Osteoblast (primary cell): ENCODE data around the gene DSTN. TPM values are rescaled to one million over a fixed set of nuclear protein-coding genes. Genes with fewer than 3 reads are reported as not detected.

Source experiments
- DNase-seq: peaks from one replicate; pipeline ENCODE4 v3.0.0; 2011; ENCODE audit warnings: low spot score, mixed read lengths; ENCODE audit not compliant: insufficient read length; ENCODE audit errors: missing footprints
- H2AFZ ChIP-seq: 2 replicates; pipeline ENCODE4 v1.6.0; 2011; ENCODE audit warnings: mild to moderate bottlenecking, low read length
- H3K27ac ChIP-seq: 2 replicates; pipeline ENCODE4 v1.5.1; 2011; ENCODE audit warnings: mild to moderate bottlenecking, low read depth, low read length, moderate library complexity
- H3K27me3 ChIP-seq: 2 replicates; pipeline ENCODE4 v1.6.0; 2012; ENCODE audit warnings: mild to moderate bottlenecking, control low read depth, inconsistent platforms, low read length, moderate library complexity; ENCODE audit not compliant: insufficient read depth
- H3K36me3 ChIP-seq: 2 replicates; pipeline ENCODE4 v1.5.1; 2011; ENCODE audit warnings: mild to moderate bottlenecking, low read length, control low read depth, moderate library complexity; ENCODE audit not compliant: insufficient read depth
- H3K4me1 ChIP-seq: 2 replicates; pipeline ENCODE4 v1.5.1; 2011; ENCODE audit warnings: mild to moderate bottlenecking, low read length, control low read depth, moderate library complexity; ENCODE audit not compliant: insufficient read depth
- H3K4me2 ChIP-seq: 2 replicates; pipeline ENCODE4 v1.6.0; 2011; ENCODE audit warnings: mild to moderate bottlenecking, low read length; ENCODE audit not compliant: insufficient read depth
- H3K4me3 ChIP-seq: fragments of 200-600 bp; sonication (generic); 3 replicates; pipeline ENCODE4 v1.5.1; 2012; ENCODE audit warnings: mild to moderate bottlenecking, low read length, inconsistent platforms; ENCODE audit not compliant: insufficient read depth
- H3K79me2 ChIP-seq: 2 replicates; pipeline ENCODE4 v1.6.0; 2012; ENCODE audit warnings: mild to moderate bottlenecking, low read length, control low read depth, inconsistent platforms; ENCODE audit not compliant: insufficient read depth
- H3K9me3 ChIP-seq: 2 replicates; pipeline ENCODE4 v1.5.1; 2011; ENCODE audit warnings: low read depth, low read length, control low read depth
- H4K20me1 ChIP-seq: 2 replicates; pipeline ENCODE4 v1.6.0; 2012; ENCODE audit warnings: mild to moderate bottlenecking, low read length, control low read depth; ENCODE audit not compliant: insufficient read depth
- CTCF ChIP-seq: IDR thresholded peaks from 2 replicates; pipeline ENCODE4 v1.5.1; 2011; ENCODE audit warnings: mild to moderate bottlenecking, low read depth, low read length, moderate library complexity; ENCODE audit errors: extremely low read depth
- total RNA-seq: library from RNA; depleted of rRNA; stranded (reverse); fragments of >200 nt; gene quantifications from 2 replicates; pipeline ENCODE4 v1.2.3, GENCODE V29; 2012

DSTN gene
- total RNA-seq, 1 donor = 627 TPM

- Histone ChIP-seq H3K4me1 (peaks cover 45% of the 10 kb centered on the region), H3K27ac (peak overlapping the region; percentile 99), H3K79me2 (no peaks in the 10 kb centered on the region), H3K4me2 (peak overlapping the region; percentile 83), H3K36me3 (no peaks in the 10 kb centered on the region), H3K9me3 (no peaks in the 10 kb centered on the region), H4K20me1 (no peaks in the 10 kb centered on the region), H3K4me3 (peak overlapping the region; percentile 0), H2AFZ (no peak overlapping the region), H3K27me3 (no peaks in the 10 kb centered on the region)
- DNase-seq = peak; percentile 21
- TF ChIP-seq CTCF = no peak
Observed at GRCh38 chr20:17556837-17557674, 12.8 kb upstream of the DSTN start.

GRCh38 chr20:17557675-17558006, 12.2 kb upstream of the DSTN start:
- Histone ChIP-seq H2AFZ (no peak overlapping the region), H3K9me3 (no peaks in the 10 kb centered on the region), H3K4me2 (peak overlapping the region; percentile 83), H3K4me1 (peaks cover 48% of the 10 kb centered on the region), H3K27ac (peak overlapping the region; percentile 99), H3K27me3 (no peaks in the 10 kb centered on the region), H3K4me3 (peak overlapping the region; percentile 0), H3K36me3 (no peaks in the 10 kb centered on the region), H3K79me2 (no peaks in the 10 kb centered on the region), H4K20me1 (no peaks in the 10 kb centered on the region)
- no peak for TF ChIP-seq CTCF
- peak; percentile 60 for DNase-seq

- Histone ChIP-seq H3K4me1 (peaks cover 53% of the 10 kb centered on the region), H2AFZ (no peak overlapping the region), H3K4me2 (peak overlapping the region; percentile 83), H3K9me3 (no peaks in the 10 kb centered on the region), H3K4me3 (peak overlapping the region; percentile 49), H3K27me3 (no peaks in the 10 kb centered on the region), H4K20me1 (no peaks in the 10 kb centered on the region), H3K36me3 (no peaks in the 10 kb centered on the region), H3K79me2 (no peaks in the 10 kb centered on the region), H3K27ac (peak overlapping the region; percentile 99)
- no peak for TF ChIP-seq CTCF
- peak; percentile 77 for DNase-seq
Observed at GRCh38 chr20:17558154-17558940, 11.5 kb upstream of the DSTN start.

GRCh38 chr20:17558941-17559304, 11.0 kb upstream of the DSTN start:
- Histone ChIP-seq H3K4me3 (no peak overlapping the region), H4K20me1 (no peaks in the 10 kb centered on the region), H3K4me1 (peaks cover 58% of the 10 kb centered on the region), H2AFZ (no peak overlapping the region), H3K36me3 (no peaks in the 10 kb centered on the region), H3K27me3 (no peaks in the 10 kb centered on the region), H3K9me3 (no peaks in the 10 kb centered on the region), H3K27ac (peak overlapping the region; percentile 99), H3K79me2 (no peaks in the 10 kb centered on the region), H3K4me2 (peak overlapping the region; percentile 83)
- no peak for DNase-seq
- no peak for TF ChIP-seq CTCF
